GM18517 (cell line): ENCODE results near the gene PNKD.

Source experiments
- ATAC-seq: cut with Tn5 transposase; IDR thresholded peaks from one replicate; pipeline ENCODE4 v1.9.1; 2021; ENCODE audit warnings: mild to moderate bottlenecking, moderate library complexity; ENCODE audit not compliant: unreplicated experiment

PNKD gene

DNA sequence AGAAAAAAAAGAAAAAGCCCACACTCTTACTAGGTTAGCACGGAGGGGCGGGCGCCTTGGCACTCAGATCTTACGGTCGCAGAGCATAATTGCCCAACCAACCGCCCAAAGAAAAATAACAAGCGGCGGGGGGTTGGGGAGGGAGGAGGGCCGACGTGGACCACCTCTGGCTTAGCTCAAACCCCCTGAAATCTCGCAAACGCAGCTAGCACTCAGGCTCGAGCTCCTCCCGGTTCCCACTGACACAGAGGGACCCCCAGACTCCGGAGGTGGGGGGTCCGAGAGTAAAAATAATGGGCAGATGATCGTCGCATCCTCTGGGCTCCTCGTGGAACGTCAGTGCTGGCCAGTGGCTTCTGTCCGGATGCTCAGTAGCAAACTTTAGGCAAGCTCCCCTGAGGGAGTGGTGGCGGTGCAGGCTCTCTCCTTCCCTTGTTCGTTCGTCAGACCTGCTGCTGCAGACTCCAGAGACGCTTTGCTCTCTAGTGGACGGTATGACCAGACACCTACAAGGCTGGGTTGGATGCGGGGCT lies 98.4 kb downstream of the PNKD start:
- ATAC-seq = no peak

DNA sequence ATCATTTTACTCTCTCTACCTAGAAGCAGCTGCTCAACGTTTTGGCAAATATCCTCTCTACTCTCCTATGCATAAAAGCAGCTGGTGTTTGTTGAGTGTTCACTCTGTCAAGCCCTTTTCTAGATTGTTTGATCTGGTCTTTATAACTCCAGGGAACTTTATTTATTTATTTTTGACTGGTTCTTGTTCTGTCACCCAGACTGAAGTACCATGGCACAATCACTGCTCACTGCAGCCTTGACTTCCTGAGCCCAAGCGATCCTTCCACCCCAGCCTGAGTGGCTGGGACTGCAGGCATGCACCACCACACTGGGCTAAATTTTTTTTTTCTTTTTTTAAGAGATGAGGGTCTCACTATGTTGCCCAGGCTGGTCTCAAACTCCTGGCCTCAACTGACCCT lies 99.0 kb downstream of the PNKD start:
- ATAC-seq = no peak

DNA sequence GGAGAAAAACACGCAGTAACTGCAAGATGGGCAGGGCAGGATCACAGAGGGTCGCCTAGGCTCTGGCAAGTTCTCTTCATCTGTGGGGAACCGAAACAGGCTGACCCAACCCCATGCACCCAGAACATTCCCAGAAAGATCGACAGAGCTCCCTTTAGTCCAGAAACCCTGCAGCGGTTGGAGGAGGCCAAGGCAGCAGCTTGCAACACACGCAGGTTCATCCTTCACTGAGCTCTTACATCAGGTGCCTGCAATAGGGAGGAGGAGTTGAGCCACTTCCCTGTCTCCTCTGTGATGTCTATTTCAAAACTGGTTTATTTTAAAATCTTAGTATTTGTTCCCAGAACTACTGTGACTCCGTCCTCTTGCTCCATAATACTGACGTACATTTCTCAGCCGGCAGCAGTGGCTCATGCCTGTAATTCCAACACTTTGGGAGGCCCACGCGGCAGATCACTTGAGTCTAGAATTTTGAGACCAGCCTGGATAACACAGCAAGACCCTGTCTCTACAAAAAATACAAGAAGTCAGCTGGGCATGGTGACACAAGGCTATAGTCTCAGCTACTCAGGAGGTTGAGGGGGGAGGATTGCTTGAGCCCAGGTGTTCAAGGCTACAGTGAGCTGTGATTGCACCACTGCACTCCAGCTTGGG lies 100.2 kb downstream of the PNKD start:
- no peak for ATAC-seq

DNA sequence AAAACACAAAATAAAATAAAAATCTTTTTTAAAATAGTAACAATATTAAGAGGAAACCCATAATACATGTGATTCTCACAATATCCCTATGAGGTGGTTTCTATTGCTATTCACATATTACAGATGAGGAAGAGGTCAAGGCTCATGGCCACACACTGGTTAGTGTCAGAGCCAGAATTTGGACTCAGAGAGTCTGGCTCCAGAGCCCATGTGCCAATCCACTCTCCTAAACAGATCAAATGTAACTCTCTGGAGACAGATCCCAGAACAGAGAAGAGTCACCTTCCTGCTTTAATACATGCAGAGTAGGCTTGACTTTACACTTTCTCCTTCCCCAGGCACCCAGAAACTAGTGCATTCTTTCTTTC lies 101.6 kb downstream of the PNKD start:
- no peak for ATAC-seq

DNA sequence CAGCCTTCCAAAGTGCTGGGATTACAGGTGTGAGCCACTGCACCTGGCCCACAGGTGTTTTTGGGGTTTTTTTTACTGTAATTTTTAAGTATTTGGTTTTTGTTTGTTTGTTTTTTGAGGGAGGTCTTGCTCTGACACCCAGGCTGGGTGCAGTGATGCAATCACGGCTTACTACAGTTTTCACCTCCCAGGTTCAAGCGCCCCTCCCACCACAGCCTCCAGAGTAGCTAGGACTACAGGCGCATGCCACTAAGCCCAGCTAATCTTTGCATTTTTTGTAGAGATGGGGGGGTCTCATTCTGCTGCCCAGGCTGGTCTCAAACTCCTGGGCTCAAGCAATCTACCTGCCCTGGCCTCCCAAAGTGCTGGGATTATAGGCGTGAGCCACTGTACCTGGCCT lies 104.5 kb downstream of the PNKD start:
- ATAC-seq = no peak

DNA sequence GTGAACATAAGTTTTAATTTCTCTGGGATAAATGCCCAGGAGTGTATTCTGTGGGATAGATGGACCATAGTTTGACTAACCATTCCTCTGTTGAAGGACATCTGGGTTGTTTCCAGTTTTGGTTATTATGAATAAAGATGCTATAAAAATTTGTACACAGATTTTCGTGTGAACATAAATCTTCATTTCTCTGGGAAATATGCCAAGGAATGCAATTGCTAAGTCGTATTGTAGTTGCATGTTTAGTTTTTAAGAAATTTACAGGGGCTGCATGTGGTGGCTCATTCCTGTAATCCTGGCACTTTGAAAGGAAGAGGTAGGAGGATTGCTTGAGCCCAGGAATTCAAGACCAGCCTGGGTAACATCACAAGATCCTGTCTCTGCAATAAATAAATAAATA lies 104.9 kb downstream of the PNKD start:
- no peak for ATAC-seq

DNA sequence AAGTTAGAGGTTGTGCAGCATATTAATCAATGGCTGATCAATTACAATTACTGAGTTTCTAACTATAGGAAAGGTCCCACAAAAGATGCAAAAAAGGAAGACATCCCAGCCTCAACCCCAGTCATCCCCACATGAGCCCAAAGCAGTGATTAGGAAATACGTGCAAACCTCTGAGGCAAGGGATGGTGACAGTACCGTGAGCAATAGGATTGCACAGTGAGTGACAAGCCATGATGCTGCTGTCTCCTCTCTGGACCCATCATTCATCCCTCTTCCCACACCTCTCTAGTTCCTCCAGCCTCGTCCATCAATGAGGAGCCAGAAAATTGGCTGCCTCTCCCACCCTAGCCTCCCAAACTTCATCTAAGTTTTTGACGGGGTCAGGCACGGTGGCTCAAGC lies 107.7 kb downstream of the PNKD start:
- no peak for ATAC-seq

DNA sequence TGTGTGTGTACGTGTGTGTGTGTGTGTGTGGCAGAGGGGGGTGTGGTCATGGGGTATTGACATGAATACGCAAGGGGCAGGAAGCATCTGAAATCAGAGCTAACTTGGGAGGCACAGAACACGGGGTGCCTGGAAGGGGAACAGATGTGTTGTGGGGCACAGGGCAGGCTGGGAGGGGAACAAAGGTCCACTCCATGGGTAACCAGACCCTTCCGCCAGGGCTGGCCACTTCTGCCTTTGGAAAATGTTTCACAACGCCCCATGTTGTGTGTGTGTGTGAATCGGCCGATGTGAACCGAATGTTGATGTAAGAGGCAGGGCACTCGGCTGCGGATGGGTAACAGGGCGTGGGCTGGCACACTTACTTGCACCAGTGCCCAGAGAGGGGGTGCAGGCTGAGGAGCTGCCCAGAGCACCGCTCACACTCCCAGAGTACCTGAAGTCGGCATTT lies 111.6 kb downstream of the PNKD start, which contains the start of gene SLC11A1:
TSS of gene SLC11A1 (plus strand) at position 358 of the 451 bp plus-strand sequence. CDS start 96 bp downstream, outside the sequence.
- ATAC-seq = no peak

DNA sequence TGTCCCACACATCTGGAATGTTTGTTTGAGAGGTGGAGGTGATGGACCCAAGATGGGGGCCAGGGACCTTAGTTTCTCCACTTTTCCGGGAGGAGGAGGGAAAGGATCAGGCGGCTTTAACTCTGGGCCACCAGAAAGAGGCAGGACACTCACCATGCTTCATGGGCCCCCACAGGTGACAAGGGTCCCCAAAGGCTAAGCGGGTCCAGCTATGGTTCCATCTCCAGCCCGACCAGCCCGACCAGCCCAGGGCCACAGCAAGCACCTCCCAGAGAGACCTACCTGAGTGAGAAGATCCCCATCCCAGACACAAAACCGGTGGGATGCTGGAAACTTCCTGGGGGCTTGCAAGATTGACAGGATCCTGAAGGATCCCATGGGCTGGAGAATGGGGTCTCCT lies 112.5 kb downstream of the PNKD start:
- ATAC-seq = no peak

DNA sequence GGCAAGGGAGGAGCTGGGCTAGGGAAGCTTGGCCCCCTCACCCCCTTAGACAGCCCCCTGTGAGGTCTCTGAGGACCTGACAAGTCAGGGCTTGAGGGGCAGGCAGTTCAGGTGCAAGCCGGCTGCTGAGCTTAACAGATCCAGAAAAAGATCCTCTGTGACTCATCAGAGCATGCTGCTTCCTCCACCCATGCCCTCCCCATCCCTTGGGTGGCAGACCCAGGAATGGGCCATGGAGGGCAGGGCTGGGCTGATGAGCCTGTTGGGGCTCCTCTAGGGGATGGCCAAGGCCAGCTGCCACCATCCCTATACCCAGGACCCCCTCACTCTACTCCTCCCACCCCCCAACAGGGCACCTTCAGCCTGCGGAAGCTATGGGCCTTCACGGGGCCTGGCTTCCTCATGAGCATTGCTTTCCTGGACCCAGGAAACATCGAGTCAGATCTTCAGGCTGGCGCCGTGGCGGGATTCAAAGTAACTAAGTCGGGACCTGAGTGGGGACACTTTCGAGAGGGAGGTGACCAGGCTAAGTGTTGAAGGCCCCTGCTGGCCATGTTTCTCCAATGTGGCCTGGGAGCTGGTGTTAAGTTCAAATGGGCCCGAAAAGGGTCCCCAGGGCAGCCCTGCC lies 113.7 kb downstream of the PNKD start:
- no peak for ATAC-seq

DNA sequence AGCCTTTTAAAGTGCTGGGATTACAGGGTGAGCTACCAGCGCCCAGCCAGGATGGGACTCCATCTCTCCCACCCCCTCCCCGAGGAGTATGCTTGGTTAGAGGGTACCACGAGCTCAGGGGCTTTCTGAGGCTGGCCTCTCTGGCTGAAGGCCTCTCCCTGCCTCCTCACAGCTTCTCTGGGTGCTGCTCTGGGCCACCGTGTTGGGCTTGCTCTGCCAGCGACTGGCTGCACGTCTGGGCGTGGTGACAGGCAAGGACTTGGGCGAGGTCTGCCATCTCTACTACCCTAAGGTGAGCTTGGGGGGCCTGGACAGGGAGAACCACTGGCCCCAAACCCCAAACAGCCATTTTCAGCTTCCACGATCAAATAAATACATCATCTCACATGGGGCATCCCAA lies 114.7 kb downstream of the PNKD start:
- no peak for ATAC-seq

DNA sequence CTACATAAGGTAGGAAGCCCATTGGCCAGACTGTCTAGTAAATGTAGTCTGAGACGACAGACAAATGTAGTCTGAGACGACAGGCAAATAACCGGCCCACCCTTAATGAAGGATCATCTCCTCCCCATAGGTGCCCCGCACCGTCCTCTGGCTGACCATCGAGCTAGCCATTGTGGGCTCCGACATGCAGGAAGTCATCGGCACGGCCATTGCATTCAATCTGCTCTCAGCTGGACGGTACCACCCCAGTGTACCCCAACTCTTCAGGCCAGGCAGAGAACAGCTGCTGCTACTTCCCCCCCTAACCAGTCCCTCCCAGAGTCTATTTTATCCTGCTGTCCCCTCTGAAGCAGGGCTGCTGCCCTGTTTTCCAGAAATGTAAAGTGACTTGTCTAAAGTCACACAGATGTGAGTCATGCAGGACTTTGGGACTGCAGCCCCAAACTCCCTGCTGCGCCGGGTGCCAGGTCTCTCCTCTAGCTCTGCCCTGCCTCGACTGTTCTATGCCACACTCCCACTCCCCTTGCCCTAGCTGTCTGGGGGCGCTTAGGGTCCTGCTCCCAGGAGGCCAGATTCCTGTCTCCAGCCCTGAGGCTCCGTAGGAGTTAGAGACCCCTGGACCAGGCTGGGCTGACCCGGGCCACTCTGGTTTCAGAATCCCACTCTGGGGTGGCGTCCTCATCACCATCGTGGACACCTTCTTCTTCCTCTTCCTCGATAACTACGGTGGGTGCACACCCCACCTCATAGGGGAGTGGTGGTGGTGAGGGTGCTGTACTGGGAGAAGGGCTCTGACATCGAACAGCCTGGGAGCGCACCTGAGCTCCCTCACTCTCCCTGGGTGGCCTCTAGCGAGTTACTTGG lies 116.4 kb downstream of the PNKD start:
- no peak for ATAC-seq

DNA sequence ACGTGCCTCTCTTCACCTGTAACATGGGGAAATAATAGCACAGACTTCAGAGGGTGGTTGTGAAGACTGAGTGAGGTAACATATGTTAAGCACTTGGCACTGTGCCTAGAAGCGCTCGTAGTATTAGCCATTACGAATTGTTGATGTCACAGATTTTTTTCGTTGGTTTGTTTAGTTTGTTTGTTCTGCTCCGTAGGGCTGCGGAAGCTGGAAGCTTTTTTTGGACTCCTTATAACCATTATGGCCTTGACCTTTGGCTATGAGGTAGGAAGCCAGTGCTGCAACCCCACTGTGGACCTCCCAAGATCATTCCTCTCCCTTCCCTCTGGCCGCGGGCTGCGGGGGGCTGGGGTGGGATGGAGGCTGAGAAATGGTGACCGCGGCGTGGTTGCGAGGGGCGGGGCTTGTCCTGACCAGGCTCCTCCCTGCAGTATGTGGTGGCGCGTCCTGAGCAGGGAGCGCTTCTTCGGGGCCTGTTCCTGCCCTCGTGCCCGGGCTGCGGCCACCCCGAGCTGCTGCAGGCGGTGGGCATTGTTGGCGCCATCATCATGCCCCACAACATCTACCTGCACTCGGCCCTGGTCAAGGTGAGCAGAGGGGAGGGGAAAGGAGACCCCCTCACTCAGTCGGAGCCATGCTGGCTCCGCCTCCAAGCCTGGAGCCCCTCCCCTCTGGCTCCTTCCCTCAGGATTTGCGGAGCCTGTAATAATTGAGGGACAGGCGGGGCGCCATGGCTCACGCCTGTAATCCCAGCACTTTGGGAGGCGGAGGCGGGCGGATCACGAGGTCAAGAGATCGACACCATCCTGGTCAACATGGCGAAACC lies 117.3 kb downstream of the PNKD start:
- ATAC-seq = no peak

DNA sequence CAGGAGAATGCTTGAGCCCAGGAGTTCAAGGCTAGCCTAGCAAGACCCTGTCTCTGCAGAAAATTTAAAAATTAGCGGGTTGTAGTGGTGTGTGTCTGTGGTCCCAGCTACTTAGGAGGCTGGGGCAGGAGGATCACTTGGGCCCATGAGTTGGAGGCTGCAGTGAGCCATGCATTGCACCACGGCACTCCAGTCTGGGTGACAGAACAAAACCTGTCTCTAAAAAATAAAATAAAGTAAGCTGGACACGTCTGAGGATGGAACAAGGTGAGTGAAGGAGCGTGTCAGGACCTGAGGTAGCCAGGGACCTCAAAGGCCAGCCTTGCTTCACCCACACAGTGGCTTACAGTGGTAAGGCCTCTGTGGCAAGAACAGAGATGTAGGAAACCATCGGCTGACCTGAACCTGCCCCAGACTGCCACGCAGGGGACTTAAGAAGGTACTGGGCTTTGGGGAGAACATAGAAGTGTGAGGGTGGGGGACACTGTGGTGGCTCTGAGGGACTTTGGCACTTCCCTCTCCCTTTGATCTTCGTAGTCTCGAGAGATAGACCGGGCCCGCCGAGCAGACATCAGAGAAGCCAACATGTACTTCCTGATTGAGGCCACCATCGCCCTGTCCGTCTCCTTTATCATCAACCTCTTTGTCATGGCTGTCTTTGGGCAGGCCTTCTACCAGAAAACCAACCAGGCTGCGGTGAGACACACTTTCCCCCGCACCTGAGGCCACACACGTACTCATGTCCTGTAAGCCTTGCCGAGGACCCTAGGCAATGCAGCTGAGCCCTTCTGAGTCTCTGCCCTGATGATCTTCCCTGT lies 119.2 kb downstream of the PNKD start:
- no peak for ATAC-seq

DNA sequence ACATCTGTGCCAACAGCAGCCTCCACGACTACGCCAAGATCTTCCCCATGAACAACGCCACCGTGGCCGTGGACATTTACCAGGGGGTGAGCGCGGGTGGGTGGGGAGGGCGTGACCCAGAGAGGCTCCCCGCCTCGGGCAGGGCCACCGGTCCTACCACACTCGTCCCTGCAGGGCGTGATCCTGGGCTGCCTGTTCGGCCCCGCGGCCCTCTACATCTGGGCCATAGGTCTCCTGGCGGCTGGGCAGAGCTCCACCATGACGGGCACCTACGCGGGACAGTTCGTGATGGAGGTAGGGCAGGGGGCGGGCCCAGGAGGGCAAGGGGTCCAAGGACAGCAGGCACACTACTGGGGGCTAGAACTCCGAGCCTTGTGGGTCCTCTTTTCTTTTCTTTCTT lies 120.9 kb downstream of the PNKD start:
- ATAC-seq = no peak

DNA sequence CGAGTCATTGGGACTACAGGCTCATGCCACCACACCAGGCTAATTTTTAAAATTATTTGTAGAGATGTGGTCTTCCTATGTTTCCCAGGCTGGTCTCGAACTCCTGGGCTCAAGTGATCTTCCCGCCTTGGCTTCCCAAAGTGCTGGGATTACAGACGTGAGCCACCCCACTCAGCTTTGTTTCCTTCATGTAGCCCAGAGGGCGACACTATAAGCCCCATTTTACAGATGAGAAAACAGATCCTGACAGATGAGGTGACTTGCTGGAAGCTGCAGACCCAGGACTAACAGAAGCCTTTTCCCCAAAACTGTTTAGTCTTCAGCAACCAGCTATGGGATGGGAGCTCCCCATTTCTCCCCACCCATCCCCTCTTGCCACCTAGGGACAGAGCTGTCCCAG lies 122.1 kb downstream of the PNKD start:
- ATAC-seq = no peak

DNA sequence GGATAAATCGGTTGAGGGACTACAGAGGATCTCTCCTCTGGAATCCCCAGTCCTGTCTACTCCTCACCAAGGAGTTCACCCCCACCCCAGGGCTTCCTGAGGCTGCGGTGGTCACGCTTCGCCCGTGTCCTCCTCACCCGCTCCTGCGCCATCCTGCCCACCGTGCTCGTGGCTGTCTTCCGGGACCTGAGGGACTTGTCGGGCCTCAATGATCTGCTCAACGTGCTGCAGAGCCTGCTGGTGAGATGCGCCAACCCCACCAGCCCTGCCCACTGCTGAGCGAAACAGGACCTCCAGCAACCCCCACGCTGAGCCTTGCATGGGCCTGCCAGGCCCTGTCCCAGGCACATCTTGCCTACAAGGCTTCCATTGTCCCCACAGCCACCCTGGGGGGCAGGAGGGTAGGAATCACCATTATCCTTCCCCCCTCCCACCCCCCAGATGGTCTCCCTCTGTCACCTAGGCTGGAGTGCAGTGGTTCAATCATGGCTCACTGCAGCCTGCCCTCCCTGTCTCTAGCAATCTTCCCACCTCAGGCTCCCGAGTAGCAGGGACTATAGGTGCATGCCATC lies 122.7 kb downstream of the PNKD start:
- ATAC-seq = no peak

DNA sequence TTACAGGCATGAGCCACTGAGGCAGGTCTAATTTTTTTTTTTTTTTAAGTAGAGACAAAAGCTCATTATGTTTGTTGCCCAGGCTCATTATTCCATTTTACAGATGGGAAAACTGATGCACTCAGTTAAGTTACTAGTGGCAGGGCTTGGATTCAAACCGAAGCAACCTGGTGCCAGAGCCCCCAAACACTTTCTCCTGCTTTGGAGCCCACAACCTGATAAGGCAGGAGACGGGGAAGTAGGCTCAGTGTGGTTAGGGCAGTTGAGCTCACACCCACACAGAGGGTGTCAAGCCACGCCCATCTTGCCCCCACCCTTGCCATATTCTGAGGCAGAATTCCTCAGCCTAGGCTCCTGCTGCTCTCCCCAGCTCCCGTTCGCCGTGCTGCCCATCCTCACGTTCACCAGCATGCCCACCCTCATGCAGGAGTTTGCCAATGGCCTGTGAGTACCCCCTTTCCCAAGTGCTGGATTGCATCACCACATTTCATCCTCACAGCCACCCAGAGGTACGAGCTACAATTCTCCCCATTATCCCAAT lies 123.5 kb downstream of the PNKD start:
- ATAC-seq = no peak
